Testis (tissue), 3 donors: ENCODE measurements around the gene FUT8. TPM values are rescaled to one million over a fixed set of nuclear protein-coding genes. Genes with fewer than 3 reads are reported as not detected.

ENCODE experiments used
- DNase-seq: peaks from one replicate; pipeline ENCODE4 v3.0.0-alpha.2; 2019
- H3K27ac ChIP-seq, 2 donors: fragments of 200-600 bp; sonication (generic); one replicate each; pipeline ENCODE4 v1.5.1; 2019
- H3K27me3 ChIP-seq: fragments of 200-600 bp; sonication (generic); one replicate; pipeline ENCODE4 v1.5.1; 2019
- H3K36me3 ChIP-seq: fragments of 200-600 bp; sonication (generic); one replicate; pipeline ENCODE4 v1.5.1; 2017; ENCODE audit warnings: low read depth; ENCODE audit errors: missing control alignments
- H3K4me1 ChIP-seq: fragments of 200-600 bp; sonication (generic); one replicate; pipeline ENCODE4 v1.5.1; 2019
- H3K4me3 ChIP-seq, 2 donors: fragments of 200-600 bp; sonication (generic); one replicate each; pipeline ENCODE4 v1.5.1; 2017 to 2019
- H3K9me3 ChIP-seq: fragments of 200-600 bp; sonication (generic); one replicate; pipeline ENCODE4 v1.5.1; 2017
- CTCF ChIP-seq, 3 experiments: fragments of 450-650 bp in 2 of 3; fragments of 200-600 bp in 1 of 3; sonication (generic) in 1 of 3; IDR thresholded peaks; one replicate each; pipeline ENCODE4 v1.5.1; 2016 to 2019; ENCODE audit warnings: antibody characterized with exemption in 3 of 3, mild to moderate bottlenecking in 2 of 3, moderate library complexity in 1 of 3
- POLR2A ChIP-seq: fragments of 450-650 bp; IDR thresholded peaks from one replicate; pipeline ENCODE4 v1.6.1; 2017; ENCODE audit warnings: antibody characterized with exemption, mild to moderate bottlenecking, moderate library complexity
- WGBS, 2 donors: methylation state at CpG; one replicate each; pipeline ENCODE4 v1.1.5; 2018; 5-methylcytosine and 5-hydroxymethylcytosine counted together
- intact Hi-C: fragments of 100-400 bp; cut with DNase I; formaldehyde crosslinking; loops from one replicate; pipeline ENCODE4 v1.15.1; 2023; ENCODE audit warnings: low total_unique reads
- polyA plus RNA-seq: library from polyadenylated mRNA; stranded (reverse); fragments of 350-450 nt; fragmentation: Illumina TruSeq; extraction: RNeasy Lipid Tissue Mini Kit (QIAGEN cat#74804); gene quantifications from one replicate; pipeline ENCODE4 v1.2.3, GENCODE V29; 2014; ENCODE audit warnings: low read depth, low replicate concordance; ENCODE audit not compliant: insufficient read depth
- total RNA-seq, 2 donors: library from RNA; depleted of rRNA; stranded (reverse); fragments of >200 nt; gene quantifications; one replicate each; pipeline ENCODE4 v1.2.3, GENCODE V29; 2016

Gene FUT8
- total and polyA plus RNA-seq, 3 donors from 2014 or later: 47.1 to 68.3 (median 58.7) TPM

GRCh38 chr14:65472189-65472588 is 59.7 kb downstream of the FUT8 start:
- Histone ChIP-seq H3K4me1 (no peaks in the 10 kb centered on the region), H3K36me3 (no peaks in the 10 kb centered on the region), H3K9me3 (no peaks in the 10 kb centered on the region), H3K27me3 (no peaks in the 10 kb centered on the region), H3K4me3 (no peak overlapping the region), H3K27ac (no peak overlapping the region)
- TF ChIP-seq POLR2A: no peak
- no peak for TF ChIP-seq CTCF (IDR thresholded peaks at IDR 0.05)
- DNase-seq: no peak
- intact Hi-C loops: no loop called here

GRCh38 chr14:65476273-65476941 is 63.9 kb downstream of the FUT8 start:
- no peak overlapping the region for H3K27ac ChIP-seq
- no peak for DNase-seq
- H3K4me3 ChIP-seq: no peak overlapping the region
- 85 to 95% methylated on average over 2 of the region's 2 CpGs for WGBS, 2 donors
- TF ChIP-seq CTCF (IDR thresholded peaks at IDR 0.05) (no peak), POLR2A (no peak)
- no peaks in the 10 kb centered on the region for H3K27me3 ChIP-seq
- no peaks in the 10 kb centered on the region for H3K9me3 ChIP-seq
- H3K36me3 ChIP-seq: no peaks in the 10 kb centered on the region
- intact Hi-C loops: no loop called here
- no peaks in the 10 kb centered on the region for H3K4me1 ChIP-seq

- H3K27me3 ChIP-seq: no peaks in the 10 kb centered on the region
- no peak for DNase-seq
- no peak overlapping the region for H3K4me3 ChIP-seq
- no peaks in the 10 kb centered on the region for H3K9me3 ChIP-seq
- WGBS, 2 donors: 78 to 88% methylated on average over 1 of the region's 1 CpG
- intact Hi-C loops: no loop called here
- no peaks in the 10 kb centered on the region for H3K36me3 ChIP-seq
- H3K4me1 ChIP-seq: no peaks in the 10 kb centered on the region
- TF ChIP-seq CTCF (IDR thresholded peaks at IDR 0.05) (no peak), POLR2A (no peak)
- no peak overlapping the region for H3K27ac ChIP-seq
Measured at GRCh38 chr14:65476942-65477318, 64.4 kb downstream of the FUT8 start.

GRCh38 chr14:65478017-65478416 is 65.5 kb downstream of the FUT8 start:
- Histone ChIP-seq H3K36me3 (no peaks in the 10 kb centered on the region), H3K9me3 (no peaks in the 10 kb centered on the region), H3K27ac (no peak overlapping the region), H3K4me1 (no peaks in the 10 kb centered on the region), H3K4me3 (no peak overlapping the region), H3K27me3 (no peaks in the 10 kb centered on the region)
- intact Hi-C loops: no loop called here
- 83 to 91% methylated on average over 4 of the region's 4 CpGs for WGBS, 2 donors
- TF ChIP-seq POLR2A (no peak), CTCF (IDR thresholded peaks at IDR 0.05) (no peak)
- DNase-seq: no peak

GRCh38 chr14:65478596-65478995 is 66.1 kb downstream of the FUT8 start:
- no peaks in the 10 kb centered on the region for H3K9me3 ChIP-seq
- H3K36me3 ChIP-seq: no peaks in the 10 kb centered on the region
- H3K4me1 ChIP-seq: no peaks in the 10 kb centered on the region
- intact Hi-C loops: no loop called here
- WGBS, 2 donors: 55 to 57% methylated on average over 1 of the region's 1 CpG
- no peak overlapping the region for H3K27ac ChIP-seq
- no peak for DNase-seq
- TF ChIP-seq POLR2A (no peak), CTCF (IDR thresholded peaks at IDR 0.05) (no peak)
- H3K4me3 ChIP-seq: no peak overlapping the region
- no peaks in the 10 kb centered on the region for H3K27me3 ChIP-seq
